Upper lobe of left lung (tissue), 6 donors: ENCODE results near the gene IGSF1. TPM values are rescaled to one million over a fixed set of nuclear protein-coding genes. Genes with fewer than 3 reads are reported as not detected.

Experiments used
- ATAC-seq, 2 donors: fragments of 200-7000 bp; cut with Tn5 transposase; one replicate each; pipeline ENCODE4 v1.9.1; 2022; ENCODE audit warnings: mild to moderate bottlenecking in 2 of 2, moderate library complexity in 2 of 2; ENCODE audit not compliant: low FRiP score in 2 of 2
- DNase-seq, 2 donors: peaks; one replicate each; pipeline ENCODE4 v3.0.0-alpha.2; 2019 to 2020
- H3K27ac ChIP-seq, 4 donors: fragments of 200-600 bp; sonication (generic); one replicate each; pipeline ENCODE4 v1.5.1; 2016 to 2019
- H3K27me3 ChIP-seq, 4 donors: fragments of 200-600 bp; sonication (generic); one replicate each; pipeline ENCODE4 v1.5.1; 2017 to 2019
- H3K36me3 ChIP-seq, 4 donors: fragments of 200-600 bp; sonication (generic); one replicate each; pipeline ENCODE4 v1.5.1; 2016 to 2019
- H3K4me1 ChIP-seq, 4 donors: fragments of 200-600 bp; sonication (generic); one replicate each; pipeline ENCODE4 v1.5.1; 2018 to 2019
- H3K4me3 ChIP-seq, 4 donors: fragments of 200-600 bp; sonication (generic); one replicate each; pipeline ENCODE4 v1.5.1; 2017 to 2019; ENCODE audit warnings: mild to moderate bottlenecking in 2 of 4, moderate library complexity in 1 of 4
- H3K9me3 ChIP-seq, 4 donors: fragments of 200-600 bp; sonication (generic); one replicate each; pipeline ENCODE4 v1.5.1; 2018 to 2019
- POLR2A ChIP-seq, 4 donors: fragments of 450-650 bp; IDR thresholded peaks; one replicate each; pipeline ENCODE4 v1.5.1; 2016 to 2017; ENCODE audit warnings: antibody characterized with exemption in 4 of 4, mild to moderate bottlenecking in 2 of 4
- POLR2AphosphoS5 ChIP-seq, 2 donors: sonication (generic); formaldehyde crosslinking; IDR thresholded peaks; one replicate each; pipeline ENCODE4 v1.5.1; 2017; ENCODE audit warnings: antibody characterized with exemption in 2 of 2
- WGBS, 2 donors: methylation state at CpG; one replicate each; pipeline ENCODE4 v1.1.5; 2017 to 2018; 5-methylcytosine and 5-hydroxymethylcytosine counted together
- total RNA-seq, 6 donors: library from RNA; depleted of rRNA in 4 of 6; stranded (reverse); fragments of >200 nt in 4 of 6; gene quantifications; one replicate each; pipeline versions ENCODE4 v1.1.0 to v1.2.1, GENCODE V29; 2016 to 2021
- TF ChIP-seq, protein P1 (sequence below), 6 experiments: fragments of 450-650 bp in 4 of 6; fragments of 200-600 bp in 2 of 6; sonication (generic) in 2 of 6; IDR thresholded peaks; one replicate each; pipeline ENCODE4 v1.5.1; 2016 to 2019; ENCODE audit warnings: antibody characterized with exemption in 6 of 6
- donor health status: DM: no; HTN: no; CAD: no; lungs with moderate emphysema.
- donor health status: DM: no; HTN: yes; CAD: no; lungs with severe emphysema.

Gene IGSF1
- total RNA-seq, 6 donors from 2014 or later: 0.03 to 0.76 (median 0.39) TPM; not detected in 3

DNA sequence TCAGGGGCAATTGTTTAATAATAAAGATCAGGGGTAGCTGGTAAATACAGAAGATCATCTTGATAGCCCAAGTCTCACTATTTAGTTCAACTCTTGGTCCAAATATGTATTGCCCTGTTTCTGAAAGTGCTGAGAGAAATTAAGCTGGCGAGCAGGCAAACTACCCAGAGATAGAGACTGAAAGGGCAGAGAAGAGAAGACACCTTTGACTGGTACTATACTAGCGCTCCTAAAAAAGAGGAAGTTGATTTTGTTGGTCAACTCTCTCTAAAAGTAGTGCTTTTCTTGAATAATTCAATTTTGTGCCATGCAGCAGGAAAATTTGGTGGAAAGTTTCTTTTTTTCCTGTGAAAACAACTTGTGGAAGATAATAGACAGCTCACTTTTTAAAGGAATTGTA is 64.0 kb downstream of the IGSF1 start:
- Histone ChIP-seq H3K36me3 (no peaks in the 10 kb centered on the region), H3K4me1 (no peaks in the 10 kb centered on the region), H3K4me3 (no peak overlapping the region), H3K27ac (no peak overlapping the region), H3K9me3 (no peaks in the 10 kb centered on the region), H3K27me3 (no peaks in the 10 kb centered on the region)
- ATAC-seq (no peak), DNase-seq (no peak)
- WGBS, 2 donors: 87 to 88% methylated on average over 2 of the region's 2 CpGs
- TF ChIP-seq, protein P1, sequence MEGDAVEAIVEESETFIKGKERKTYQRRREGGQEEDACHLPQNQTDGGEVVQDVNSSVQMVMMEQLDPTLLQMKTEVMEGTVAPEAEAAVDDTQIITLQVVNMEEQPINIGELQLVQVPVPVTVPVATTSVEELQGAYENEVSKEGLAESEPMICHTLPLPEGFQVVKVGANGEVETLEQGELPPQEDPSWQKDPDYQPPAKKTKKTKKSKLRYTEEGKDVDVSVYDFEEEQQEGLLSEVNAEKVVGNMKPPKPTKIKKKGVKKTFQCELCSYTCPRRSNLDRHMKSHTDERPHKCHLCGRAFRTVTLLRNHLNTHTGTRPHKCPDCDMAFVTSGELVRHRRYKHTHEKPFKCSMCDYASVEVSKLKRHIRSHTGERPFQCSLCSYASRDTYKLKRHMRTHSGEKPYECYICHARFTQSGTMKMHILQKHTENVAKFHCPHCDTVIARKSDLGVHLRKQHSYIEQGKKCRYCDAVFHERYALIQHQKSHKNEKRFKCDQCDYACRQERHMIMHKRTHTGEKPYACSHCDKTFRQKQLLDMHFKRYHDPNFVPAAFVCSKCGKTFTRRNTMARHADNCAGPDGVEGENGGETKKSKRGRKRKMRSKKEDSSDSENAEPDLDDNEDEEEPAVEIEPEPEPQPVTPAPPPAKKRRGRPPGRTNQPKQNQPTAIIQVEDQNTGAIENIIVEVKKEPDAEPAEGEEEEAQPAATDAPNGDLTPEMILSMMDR (IDR thresholded peaks at IDR 0.05): no peak
- TF ChIP-seq POLR2AphosphoS5 (IDR thresholded peaks at IDR 0.05): no peak
- no peak for TF ChIP-seq POLR2A (IDR thresholded peaks at IDR 0.05)

Other genes with a start within 250 kb of the IGSF1 start
- gene ARHGAP36, start 231.0 kb downstream of the IGSF1 start, total RNA-seq: not detected